ENCODE results near the gene LTB4R2.

LTB4R2 gene

DNA sequence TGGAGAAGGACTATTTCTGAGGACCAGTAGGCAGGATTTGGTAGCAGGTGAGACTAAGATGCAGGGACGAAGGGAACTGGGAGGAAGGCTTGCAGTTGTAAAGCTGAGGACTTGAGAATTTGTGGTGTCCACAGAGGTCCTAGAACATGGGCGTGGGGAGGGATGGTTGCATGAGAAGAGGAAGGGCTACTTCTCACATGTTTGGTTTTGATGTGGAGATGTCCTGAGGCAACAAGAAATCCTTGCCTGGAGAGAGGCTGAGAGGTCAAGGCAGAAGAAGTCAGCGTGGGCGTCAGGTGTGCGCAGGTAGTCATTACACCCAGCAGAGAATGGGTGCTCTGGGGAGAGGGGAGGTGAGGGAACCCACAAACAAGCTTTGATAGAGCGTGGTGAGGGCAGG is 32.9 kb upstream of the LTB4R2 start:
- Histone ChIP-seq H3K27ac (ENCODE audit: extremely low read depth, low read depth, low read length) (no peak overlapping the region), H3K9me3 (ENCODE audit: control insufficient read depth, insufficient read depth, low read depth, low read length) (no peaks in the 10 kb centered on the region), H3K4me1 (ENCODE audit: control insufficient read depth, insufficient read depth, low read length) (no peaks in the 10 kb centered on the region), H3K36me3 (ENCODE audit: control insufficient read depth in 2 of 2, insufficient read depth in 1 of 2, low read length in 2 of 2) (no peaks in the 10 kb centered on the region), H3K4me3 (ENCODE audit: low read depth, low read length) (no peak overlapping the region)
- POLR2A ChIA-PET = no interaction called here
- CTCF ChIA-PET = interaction anchor here (0.6 to 1.3 kb wide), 2 partner anchors 132 to 218 kb away, joined by 4 to 5 read pairs; no protein-coding TSS in a partner anchor
- TF ChIP-seq, protein P1, sequence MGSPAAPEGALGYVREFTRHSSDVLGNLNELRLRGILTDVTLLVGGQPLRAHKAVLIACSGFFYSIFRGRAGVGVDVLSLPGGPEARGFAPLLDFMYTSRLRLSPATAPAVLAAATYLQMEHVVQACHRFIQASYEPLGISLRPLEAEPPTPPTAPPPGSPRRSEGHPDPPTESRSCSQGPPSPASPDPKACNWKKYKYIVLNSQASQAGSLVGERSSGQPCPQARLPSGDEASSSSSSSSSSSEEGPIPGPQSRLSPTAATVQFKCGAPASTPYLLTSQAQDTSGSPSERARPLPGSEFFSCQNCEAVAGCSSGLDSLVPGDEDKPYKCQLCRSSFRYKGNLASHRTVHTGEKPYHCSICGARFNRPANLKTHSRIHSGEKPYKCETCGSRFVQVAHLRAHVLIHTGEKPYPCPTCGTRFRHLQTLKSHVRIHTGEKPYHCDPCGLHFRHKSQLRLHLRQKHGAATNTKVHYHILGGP (tag by site-specific recombination; IDR thresholded peaks at IDR 0.05) = no peak
- TF ChIP-seq, protein P2, sequence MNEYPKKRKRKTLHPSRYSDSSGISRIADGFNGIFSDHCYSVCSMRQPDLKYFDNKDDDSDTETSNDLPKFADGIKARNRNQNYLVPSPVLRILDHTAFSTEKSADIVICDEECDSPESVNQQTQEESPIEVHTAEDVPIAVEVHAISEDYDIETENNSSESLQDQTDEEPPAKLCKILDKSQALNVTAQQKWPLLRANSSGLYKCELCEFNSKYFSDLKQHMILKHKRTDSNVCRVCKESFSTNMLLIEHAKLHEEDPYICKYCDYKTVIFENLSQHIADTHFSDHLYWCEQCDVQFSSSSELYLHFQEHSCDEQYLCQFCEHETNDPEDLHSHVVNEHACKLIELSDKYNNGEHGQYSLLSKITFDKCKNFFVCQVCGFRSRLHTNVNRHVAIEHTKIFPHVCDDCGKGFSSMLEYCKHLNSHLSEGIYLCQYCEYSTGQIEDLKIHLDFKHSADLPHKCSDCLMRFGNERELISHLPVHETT (tag by site-specific recombination; IDR thresholded peaks at IDR 0.05) = no peak
- TF ChIP-seq ZNF548 (tag by site-specific recombination; IDR thresholded peaks at IDR 0.05) (no peak), ZNF433 (tag by site-specific recombination; IDR thresholded peaks at IDR 0.05; ENCODE audit: low read depth) (no peak), HOXA7 (CRISPR knock-in tag; IDR thresholded peaks at IDR 0.05; ENCODE audit: borderline replicate concordance) (no peak), HOXC10 (CRISPR knock-in tag; IDR thresholded peaks at IDR 0.05) (no peak), ZNF623 (tag by site-specific recombination; IDR thresholded peaks at IDR 0.05) (no peak), ZNF596 (tag by site-specific recombination; IDR thresholded peaks at IDR 0.05) (no peak), ZNF670 (tag by site-specific recombination; IDR thresholded peaks at IDR 0.05; ENCODE audit: low read depth) (no peak), ZBTB7A (tag by site-specific recombination; IDR thresholded peaks at IDR 0.05; ENCODE audit: low read depth) (no peak), ZNF311 (tag by site-specific recombination; IDR thresholded peaks at IDR 0.05; ENCODE audit: borderline replicate concordance) (no peak), ZNF521 (tag by site-specific recombination; IDR thresholded peaks at IDR 0.05) (no peak)
- TF ChIP-seq, protein P3, sequence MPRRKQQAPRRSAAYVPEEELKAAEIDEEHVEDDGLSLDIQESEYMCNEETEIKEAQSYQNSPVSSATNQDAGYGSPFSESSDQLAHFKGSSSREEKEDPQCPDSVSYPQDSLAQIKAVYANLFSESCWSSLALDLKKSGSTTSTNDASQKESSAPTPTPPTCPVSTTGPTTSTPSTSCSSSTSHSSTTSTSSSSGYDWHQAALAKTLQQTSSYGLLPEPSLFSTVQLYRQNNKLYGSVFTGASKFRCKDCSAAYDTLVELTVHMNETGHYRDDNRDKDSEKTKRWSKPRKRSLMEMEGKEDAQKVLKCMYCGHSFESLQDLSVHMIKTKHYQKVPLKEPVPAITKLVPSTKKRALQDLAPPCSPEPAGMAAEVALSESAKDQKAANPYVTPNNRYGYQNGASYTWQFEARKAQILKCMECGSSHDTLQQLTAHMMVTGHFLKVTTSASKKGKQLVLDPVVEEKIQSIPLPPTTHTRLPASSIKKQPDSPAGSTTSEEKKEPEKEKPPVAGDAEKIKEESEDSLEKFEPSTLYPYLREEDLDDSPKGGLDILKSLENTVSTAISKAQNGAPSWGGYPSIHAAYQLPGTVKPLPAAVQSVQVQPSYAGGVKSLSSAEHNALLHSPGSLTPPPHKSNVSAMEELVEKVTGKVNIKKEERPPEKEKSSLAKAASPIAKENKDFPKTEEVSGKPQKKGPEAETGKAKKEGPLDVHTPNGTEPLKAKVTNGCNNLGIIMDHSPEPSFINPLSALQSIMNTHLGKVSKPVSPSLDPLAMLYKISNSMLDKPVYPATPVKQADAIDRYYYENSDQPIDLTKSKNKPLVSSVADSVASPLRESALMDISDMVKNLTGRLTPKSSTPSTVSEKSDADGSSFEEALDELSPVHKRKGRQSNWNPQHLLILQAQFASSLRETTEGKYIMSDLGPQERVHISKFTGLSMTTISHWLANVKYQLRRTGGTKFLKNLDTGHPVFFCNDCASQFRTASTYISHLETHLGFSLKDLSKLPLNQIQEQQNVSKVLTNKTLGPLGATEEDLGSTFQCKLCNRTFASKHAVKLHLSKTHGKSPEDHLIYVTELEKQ (tag by site-specific recombination; IDR thresholded peaks at IDR 0.05; ENCODE audit: borderline replicate concordance) = no peak
- TF ChIP-seq, protein P4, sequence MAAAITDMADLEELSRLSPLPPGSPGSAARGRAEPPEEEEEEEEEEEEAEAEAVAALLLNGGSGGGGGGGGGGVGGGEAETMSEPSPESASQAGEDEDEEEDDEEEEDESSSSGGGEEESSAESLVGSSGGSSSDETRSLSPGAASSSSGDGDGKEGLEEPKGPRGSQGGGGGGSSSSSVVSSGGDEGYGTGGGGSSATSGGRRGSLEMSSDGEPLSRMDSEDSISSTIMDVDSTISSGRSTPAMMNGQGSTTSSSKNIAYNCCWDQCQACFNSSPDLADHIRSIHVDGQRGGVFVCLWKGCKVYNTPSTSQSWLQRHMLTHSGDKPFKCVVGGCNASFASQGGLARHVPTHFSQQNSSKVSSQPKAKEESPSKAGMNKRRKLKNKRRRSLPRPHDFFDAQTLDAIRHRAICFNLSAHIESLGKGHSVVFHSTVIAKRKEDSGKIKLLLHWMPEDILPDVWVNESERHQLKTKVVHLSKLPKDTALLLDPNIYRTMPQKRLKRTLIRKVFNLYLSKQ (tag by site-specific recombination; IDR thresholded peaks at IDR 0.05; ENCODE audit: borderline replicate concordance) = no peak
- TF ChIP-seq, protein P5, sequence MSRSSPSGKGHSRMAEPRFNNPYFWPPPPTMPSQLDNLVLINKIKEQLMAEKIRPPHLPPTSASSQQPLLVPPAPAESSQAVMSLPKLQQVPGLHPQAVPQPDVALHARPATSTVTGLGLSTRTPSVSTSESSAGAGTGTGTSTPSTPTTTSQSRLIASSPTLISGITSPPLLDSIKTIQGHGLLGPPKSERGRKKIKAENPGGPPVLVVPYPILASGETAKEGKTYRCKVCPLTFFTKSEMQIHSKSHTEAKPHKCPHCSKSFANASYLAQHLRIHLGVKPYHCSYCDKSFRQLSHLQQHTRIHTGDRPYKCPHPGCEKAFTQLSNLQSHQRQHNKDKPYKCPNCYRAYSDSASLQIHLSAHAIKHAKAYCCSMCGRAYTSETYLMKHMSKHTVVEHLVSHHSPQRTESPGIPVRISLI (tag by site-specific recombination; IDR thresholded peaks at IDR 0.05) = no peak
